NCI-H2029 treated with DMSO at 0.1 percent for 48 hours (cell line): ENCODE measurements around the gene YIF1B.

Experiments
- DNase-seq: peaks from one replicate; lab custom pipeline; 2025; lab: John Stamatoyannopoulos, UW

YIF1B gene

DNA sequence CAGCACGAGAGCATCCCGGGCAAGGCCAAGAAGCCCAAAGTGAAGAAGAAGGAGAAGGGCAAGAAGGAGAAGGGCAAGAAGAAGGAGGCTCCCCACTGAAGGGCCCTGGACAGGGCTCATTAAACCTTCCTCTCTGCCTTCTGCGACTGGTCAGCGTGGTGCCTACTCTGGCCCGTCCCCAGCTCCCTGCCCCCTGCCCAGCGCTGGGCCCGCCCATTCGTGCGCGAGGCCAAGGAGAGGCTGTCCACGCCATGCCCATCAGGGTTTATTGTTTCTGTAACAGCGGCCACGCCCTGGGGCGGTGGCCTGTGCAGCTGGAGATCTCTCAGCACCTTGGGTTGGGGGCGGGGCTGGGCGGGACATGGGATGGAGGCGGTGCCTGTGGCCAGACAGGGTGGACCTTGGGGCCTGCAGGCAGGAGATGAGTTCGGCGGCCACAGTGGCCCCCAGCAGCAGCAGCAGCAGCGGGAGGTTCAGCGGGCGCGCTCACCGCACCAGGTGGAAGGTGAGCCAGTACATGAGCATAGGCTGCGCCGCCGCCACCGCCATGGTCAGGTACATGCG lies 10.8 kb downstream of the YIF1B start:
- peak; percentile 31 for DNase-seq

DNA sequence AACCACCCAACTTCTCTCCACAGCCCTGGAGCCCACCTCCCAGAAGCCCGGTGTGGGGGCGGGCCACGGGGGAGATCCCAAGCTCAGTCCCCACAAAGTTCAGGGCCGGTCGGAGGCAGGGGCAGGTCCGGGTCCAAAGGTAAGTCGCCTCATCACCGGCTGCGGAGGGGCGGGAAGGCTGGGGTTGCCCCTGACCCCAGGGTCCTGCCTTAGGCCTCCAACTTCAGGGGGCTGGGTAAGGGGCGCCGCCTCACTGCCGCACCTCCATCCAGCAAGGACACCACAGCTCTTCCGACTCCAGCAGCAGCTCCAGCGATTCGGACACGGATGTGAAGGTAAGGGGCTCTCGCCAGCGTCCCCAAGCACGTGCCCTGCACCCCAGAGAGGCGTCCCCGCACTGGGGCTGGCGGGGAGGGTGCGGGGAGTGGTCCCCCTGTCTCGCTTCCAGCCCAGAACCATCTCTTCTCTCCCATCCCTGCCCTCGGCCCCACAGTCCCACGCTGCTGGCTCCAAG lies 11.3 kb downstream of the YIF1B start:
- no peak for DNase-seq

GRCh38 chr19:38303517-38304351 lies 12.0 kb downstream of the YIF1B start, which contains the start of gene C19orf33:
TSS of gene C19orf33 (plus strand) at chr19:38304251. CDS start at chr19:38304262, 11 bp downstream.
- no peak for DNase-seq

- no peak for DNase-seq
Observed at GRCh38 chr19:38298821-38299680, 16.7 kb downstream of the YIF1B start.

GRCh38 chr19:38294090-38294489 lies 21.7 kb downstream of the YIF1B start:
- no peak for DNase-seq

DNA sequence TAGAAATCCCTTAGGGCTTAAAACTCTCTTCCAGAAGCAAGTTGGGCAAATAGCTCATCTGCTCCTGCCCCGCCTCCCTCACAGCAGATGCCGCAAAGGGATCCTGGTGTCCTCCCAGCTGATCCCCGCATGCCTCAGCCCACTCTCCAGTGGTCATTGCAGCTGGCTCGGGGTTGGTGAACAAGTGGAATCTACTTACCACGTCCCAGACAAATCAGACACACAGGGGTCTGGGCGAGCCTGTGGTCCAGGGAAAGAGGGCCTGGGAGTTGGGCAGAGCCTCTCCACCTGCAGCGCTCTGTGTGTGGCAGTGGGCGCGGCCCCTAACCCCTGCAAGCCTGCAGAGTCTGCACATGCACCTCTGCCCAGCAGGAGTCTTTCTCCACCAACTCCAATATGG lies 22.5 kb downstream of the YIF1B start:
- DNase-seq, result no peak

GRCh38 chr19:38291855-38292254 lies 23.9 kb downstream of the YIF1B start:
- DNase-seq, result no peak

DNA sequence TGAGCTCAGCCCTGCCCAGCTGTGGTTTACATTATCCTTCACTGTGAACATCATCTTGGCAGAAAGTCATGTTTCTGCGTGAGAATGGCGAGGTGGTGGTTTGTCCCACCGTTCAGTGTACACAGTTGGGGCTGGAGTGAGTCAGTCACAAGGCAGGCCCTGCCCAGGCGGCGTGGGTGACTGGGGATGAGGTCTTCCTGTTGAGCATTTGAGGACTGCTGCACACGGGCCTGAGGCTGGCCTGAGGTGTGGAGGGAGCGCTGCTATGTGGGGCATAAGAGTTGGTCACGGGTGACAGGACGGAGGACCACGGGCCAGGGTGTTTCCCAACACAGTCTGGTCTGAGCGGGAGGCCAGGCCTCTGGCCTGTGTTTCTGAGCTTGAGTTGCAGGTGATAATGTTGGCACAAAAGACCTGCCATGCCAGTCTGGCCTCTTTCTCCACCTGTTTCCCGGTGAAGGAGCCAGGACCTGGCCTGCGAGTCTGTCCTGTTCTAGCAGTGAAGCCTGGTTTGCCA lies 25.1 kb downstream of the YIF1B start:
- no peak for DNase-seq

- no peak for DNase-seq
Observed at GRCh38 chr19:38289955-38290354, 25.8 kb downstream of the YIF1B start.

DNA sequence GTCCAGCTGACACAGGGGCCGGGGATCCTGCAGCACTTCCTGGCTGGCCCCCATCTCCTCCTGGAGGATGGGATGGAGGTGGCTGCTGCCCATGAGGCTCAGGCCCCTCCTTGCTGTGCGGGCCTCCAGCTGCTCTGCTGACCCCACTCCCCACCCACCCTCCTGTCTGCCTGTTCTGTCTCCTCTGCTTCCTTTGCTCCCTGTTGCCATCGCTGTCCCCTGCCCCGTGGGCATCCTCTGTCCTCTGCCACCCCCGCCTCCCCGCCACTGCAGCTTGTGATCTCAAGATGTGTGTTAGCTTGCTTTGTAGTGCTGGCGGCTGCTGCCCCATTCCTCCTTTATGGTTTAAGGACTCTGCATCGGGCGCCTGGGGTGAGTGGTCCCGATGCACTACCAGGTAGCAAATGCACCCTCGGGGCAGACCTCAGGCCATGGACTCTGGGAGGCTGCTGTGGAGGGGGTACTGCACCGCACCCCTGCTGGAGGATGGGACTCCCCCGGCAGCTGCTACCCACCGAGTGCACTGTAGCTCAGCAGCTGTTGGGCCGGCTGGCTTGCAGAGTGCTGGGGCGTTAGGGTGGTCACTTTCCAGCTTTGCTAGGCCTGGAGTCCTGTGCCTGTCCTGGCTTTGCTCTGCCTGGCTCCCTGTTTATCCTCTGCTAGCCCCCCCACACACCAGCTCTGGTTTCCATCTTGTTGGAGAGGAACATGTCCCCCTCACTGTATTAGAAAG lies 27.5 kb downstream of the YIF1B start:
- DNase-seq, result no peak

DNA sequence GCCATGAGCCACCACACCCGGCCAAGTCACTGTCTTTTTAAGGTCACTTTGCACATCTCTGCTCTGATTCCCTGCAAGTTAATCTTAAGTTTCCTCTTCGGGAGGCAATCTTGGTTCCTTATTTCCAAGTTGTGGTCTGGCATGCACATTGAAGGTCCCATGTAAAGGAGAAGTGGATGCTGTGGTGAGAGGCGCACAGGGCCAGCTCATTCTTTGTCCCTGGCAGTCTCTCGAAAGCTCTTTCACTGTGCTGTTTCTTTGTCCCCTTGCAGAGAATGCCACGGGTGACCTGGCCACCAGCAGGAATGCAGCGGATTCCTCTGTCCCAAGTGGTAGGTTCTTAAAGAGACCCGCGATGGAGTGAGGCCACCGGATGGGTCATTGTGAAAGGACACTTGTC lies 28.1 kb downstream of the YIF1B start:
- DNase-seq, result no peak

- DNase-seq, result no peak
Observed at GRCh38 chr19:38285567-38285966, 30.2 kb downstream of the YIF1B start.

DNA sequence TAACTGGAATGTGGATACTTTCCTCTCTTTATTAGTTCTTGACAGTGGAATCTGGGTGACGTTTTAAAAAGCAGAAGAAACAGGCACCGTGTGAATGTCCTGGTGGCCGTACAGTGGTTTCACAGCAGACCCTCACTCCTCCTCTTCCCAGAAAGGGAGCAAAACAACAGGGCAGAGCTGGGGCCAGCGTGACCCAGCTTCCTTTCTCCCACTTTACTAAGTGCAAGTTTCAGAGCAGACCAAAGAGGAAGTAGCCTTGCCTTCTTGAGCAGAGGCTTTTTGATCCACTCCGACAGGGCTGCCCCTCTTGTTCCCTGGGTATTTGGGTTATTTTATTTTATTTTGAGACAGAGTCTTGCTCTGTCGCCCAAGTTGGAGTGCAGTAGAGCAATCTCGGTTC lies 31.3 kb downstream of the YIF1B start:
- DNase-seq, result no peak

- DNase-seq, result no peak
Observed at GRCh38 chr19:38283271-38283670, 32.5 kb downstream of the YIF1B start.

- DNase-seq, result peak; percentile 29
Observed at GRCh38 chr19:38281811-38282566, 33.8 kb downstream of the YIF1B start.

- no peak for DNase-seq
Observed at GRCh38 chr19:38280030-38280921, 35.5 kb downstream of the YIF1B start.

DNA sequence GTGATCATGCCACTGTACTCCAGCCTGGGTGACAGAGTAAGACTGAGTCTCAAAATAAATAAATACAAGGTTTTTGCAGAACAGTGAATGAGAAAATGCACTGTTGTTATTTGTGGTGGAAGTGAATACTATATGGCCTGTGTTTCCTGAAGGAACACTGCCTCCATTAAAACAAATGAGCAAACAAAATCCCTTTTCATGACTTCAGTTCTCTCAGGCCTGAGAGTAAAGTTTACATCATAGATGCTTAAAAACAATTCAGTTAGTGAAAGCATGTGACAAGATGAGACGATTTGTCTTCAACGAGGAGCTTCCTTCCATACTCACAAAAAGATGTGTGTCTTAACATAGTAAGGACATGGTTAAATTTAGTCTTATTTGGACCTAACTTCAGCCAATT lies 37.0 kb downstream of the YIF1B start:
- DNase-seq, result no peak

GRCh38 chr19:38277969-38278680 lies 37.6 kb downstream of the YIF1B start:
- no peak for DNase-seq

- no peak for DNase-seq
Observed at GRCh38 chr19:38277549-38277948, 38.2 kb downstream of the YIF1B start.
